ENCODE results near the gene SLX4.

The SLX4 gene

DNA sequence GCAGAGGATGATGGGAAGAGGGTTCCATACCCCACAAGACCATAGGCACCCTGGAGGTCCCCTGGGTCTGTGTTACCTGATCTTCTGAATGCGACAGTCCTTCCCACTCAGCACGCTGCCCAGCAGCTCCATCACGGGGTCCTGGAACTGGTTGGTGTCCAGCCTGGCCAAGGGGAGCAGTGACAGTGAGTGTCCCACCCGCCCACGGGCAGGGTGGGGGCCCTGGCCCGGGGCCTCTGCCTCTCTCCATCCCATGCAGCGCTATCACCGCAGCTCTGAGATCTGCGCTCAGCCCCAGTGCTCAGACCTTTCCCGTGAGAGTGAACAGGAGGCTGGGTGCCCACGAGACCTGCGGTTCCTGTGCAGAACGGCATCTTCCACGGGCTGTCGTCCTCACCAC lies 49.8 kb downstream of the SLX4 start:
- no peak for DNase-seq (ENCODE audit: extremely low read depth in 1 of 2, low read depth in 1 of 2)

- DNase-seq (ENCODE audit: extremely low read depth in 1 of 2, low read depth in 1 of 2) = no peak
These were observed 57.0 kb downstream of the SLX4 start for GRCh38 chr16:3554351-3554928.

GRCh38 chr16:3553138-3553923 lies 58.1 kb downstream of the SLX4 start:
- no peak for DNase-seq (ENCODE audit: extremely low read depth in 1 of 2, low read depth in 1 of 2)

GRCh38 chr16:3550851-3551847 lies 60.3 kb downstream of the SLX4 start:
- no peak for DNase-seq (ENCODE audit: extremely low read depth in 1 of 2, low read depth in 1 of 2)

DNA sequence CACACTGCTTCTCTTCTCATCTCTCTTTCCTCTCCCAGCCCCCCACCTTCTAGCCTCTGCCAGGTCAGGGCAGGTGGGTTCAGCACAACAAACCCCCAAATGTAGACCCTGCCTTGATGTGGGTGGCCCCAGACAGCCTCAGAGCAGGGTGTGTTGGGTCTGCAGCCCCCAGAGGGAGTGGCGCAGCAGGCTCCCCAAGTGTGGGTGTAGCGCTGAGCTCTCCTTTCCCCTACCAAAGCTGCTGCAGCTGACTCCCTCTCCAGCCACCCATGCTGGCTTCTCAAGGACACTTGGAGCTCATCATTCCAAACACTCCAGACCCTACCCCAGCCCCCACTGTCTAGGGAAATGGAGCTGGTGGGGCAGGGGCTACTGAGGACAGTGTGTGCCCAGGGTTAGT lies 61.5 kb downstream of the SLX4 start:
- DNase-seq (ENCODE audit: extremely low read depth in 1 of 2, low read depth in 1 of 2) = no peak

GRCh38 chr16:3548859-3549258 lies 62.5 kb downstream of the SLX4 start:
- DNase-seq (ENCODE audit: extremely low read depth in 1 of 2, low read depth in 1 of 2) = no peak

GRCh38 chr16:3548445-3548844 lies 63.0 kb downstream of the SLX4 start:
- DNase-seq (ENCODE audit: extremely low read depth in 1 of 2, low read depth in 1 of 2) = no peak

GRCh38 chr16:3546986-3547682 lies 64.3 kb downstream of the SLX4 start:
- no peak for DNase-seq (ENCODE audit: extremely low read depth in 1 of 2, low read depth in 1 of 2)

DNA sequence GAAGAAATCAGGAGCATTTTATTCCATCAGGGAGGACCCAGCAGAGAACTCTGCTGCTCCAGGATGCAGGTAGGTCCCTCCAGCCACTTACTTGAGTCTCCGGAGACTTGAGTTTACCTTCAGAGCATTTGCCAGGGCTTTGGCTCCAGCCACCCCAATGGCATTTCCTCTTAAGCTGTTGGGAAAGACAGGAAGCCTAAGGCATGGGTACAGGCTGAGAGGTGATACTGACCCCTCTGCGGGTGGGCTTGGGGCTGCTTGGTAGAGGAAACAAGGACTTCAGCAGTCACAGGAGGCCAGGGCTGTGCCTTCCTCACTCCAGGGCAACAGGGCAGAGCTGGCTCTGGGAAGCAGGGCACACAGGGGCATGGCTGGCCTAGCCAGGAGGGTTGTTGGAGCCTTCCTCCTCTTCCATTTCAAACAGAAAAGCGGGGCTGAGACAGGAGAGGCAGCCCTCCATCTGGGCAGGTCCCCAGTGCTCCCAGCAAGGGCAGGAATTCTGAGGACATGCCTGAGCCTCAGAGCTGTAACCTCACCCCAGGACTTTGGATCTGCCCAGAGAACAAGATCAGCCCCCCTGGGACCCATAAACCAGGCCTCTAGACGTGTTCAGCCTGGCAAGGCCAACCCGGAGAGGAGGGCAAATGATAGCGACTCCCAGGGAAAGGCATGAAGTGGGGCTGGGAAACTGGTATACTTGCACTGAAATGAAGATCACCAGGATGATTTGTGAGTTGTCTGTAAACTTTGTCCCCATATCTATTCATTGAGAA lies 68.6 kb downstream of the SLX4 start:
- no peak for DNase-seq (ENCODE audit: extremely low read depth in 1 of 2, low read depth in 1 of 2)

DNA sequence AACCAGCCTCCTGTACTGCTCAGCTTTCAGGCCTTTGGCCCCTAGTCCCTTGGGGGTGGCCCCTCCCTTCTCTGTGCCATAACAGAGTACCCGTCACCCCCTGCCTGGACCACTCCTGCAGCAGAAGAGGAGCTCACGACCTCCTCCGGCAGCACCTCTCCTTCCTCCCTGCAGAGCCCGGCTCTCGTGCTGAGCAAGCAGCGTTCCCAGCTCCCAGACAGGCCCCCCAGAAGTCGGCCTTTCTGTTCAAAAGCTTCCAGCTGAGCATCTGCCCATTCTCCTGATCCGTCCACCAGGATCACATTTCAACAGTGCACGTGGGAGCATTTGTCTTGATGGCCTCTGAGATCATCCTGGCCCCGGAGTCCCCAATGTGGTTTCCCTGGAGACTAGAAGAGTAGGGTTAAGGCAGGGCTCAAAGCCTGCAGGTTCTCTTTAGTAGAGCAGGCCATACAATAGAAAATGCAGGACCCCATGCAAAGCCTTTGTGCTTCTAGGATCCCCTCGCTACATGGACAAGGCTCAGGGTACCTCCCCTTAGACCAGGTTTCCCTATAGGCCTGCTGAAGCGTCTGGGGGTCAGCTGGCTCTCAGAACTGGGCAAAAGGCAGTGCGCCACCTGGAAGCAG lies 69.8 kb downstream of the SLX4 start:
- no peak for DNase-seq (ENCODE audit: extremely low read depth in 1 of 2, low read depth in 1 of 2)

GRCh38 chr16:3538222-3538621 lies 73.2 kb downstream of the SLX4 start:
- DNase-seq (ENCODE audit: extremely low read depth in 1 of 2, low read depth in 1 of 2) = no peak

GRCh38 chr16:3536851-3537250 lies 74.6 kb downstream of the SLX4 start:
- no peak for DNase-seq (ENCODE audit: extremely low read depth in 1 of 2, low read depth in 1 of 2)

GRCh38 chr16:3536271-3536731 lies 75.1 kb downstream of the SLX4 start:
- no peak for DNase-seq (ENCODE audit: extremely low read depth in 1 of 2, low read depth in 1 of 2)

DNA sequence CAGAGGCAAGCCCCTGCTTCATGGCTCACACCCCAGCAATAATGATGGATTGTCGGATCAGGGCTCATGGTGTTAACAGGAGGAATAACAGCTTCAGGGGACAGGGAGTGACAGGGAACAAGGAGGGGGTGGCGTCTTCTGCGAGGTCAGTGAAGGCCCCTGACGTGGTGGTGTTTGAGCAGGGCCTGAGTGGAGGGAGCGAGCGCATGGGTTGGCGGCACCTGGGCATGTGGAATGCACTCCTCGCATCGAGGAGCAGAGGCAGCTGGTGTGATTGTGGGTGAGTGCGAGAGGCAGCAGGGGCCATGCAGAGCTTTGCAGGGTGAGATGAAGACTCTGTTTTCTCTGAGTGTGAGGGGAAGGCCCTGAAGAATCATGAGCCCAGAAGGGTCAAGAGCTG lies 77.3 kb downstream of the SLX4 start:
- no peak for DNase-seq (ENCODE audit: extremely low read depth in 1 of 2, low read depth in 1 of 2)

DNA sequence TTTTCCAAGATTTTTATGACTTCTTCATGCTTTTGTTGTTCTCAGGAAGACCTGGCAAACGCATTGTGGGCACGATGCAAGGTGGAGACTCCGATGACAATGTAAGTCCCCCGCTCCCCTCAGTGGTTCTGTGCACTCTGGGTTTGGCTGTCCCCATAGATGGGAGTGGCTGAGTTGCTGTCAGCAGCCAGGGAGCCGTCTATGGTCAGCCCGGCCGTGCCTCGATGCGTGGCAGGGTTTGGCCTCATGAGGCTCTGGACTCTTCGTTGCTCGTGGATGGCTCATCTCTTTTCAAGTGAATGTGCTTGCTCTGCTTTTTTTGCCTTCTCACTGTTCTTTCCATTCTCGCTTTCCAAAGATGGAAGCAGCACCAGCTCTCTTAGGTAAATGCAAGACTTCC lies 78.7 kb downstream of the SLX4 start:
- DNase-seq (ENCODE audit: extremely low read depth in 1 of 2, low read depth in 1 of 2) = no peak

Data from activated CD8-positive, alpha-beta memory T cell treated with anti-CD3 and anti-CD28 coated beads for 1 hour (primary cell).